Measurements from ENCODE around the gene SUCLA2.

SUCLA2 gene

DNA sequence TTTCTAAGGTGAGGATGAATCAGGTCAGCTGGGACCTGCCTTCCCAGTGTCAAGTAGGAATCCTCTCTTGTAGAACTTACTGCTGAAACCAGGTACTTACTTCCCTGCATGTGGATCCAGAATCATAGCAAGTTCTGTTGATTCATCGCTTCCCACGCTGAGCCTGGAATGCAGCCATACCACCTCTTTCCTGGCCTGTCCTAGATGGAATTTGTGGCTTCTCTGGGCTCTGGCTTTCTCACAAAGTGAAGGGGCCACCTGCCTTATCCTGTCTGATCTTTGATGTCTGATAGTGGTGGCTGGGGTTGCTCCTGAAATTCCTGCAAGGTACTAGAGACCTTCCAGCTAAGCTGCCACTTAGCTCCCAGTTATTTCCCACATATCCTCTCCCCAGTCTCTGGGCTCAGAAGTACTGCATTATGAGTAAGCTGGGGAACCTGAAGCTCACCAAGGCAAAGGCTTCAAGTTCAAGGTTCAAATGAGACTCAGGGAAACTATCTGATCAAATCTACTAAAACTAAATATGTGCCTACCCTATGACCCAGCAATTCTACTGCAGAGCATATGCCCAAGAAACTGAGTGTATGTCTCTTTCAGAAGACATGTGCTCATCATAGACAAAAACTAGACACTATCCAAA lies 103.5 kb downstream of the SUCLA2 start:
- no peak for FAIRE-seq

DNA sequence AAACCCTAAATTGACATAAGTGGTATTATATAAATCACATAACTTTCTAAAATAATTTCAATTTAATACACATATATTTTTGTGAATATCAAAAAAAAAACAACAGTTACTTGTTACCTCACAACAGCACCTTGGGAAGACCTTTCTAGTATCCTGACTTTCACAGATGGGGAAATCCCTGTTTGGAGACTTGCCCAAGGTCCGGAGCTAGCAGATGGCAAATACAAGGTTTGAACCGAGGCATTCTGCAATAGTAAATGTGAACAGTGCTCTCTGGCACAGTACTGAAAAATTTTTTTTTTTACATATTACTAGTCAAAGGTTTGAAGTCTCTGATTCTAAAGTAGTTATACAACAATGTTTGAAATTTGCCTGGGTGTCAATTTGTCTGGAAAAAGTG lies 104.5 kb downstream of the SUCLA2 start:
- no peak for TF ChIP-seq TAF1 (IDR thresholded peaks at IDR 0.05; ENCODE audit: borderline replicate concordance, low read depth, low read length)
- TF ChIP-seq POLR2AphosphoS5 (IDR thresholded peaks at IDR 0.05; ENCODE audit: low read depth, low read length) = no peak
- TF ChIP-seq POLR2A (IDR thresholded peaks at IDR 0.05; ENCODE audit: low read depth, low read length) = no peak
- DNase-seq (ENCODE audit: insufficient read length) = no peak
- no peak for FAIRE-seq

More for the DNA sequence above, 103.5 kb downstream of the SUCLA2 start:
- no peak for DNase-seq (ENCODE audit: insufficient read length)
- TF ChIP-seq TAF1 (IDR thresholded peaks at IDR 0.05; ENCODE audit: borderline replicate concordance, low read depth, low read length) (no peak), POLR2A (IDR thresholded peaks at IDR 0.05; ENCODE audit: low read depth, low read length) (no peak), POLR2AphosphoS5 (IDR thresholded peaks at IDR 0.05; ENCODE audit: low read depth, low read length) (no peak)

DNA sequence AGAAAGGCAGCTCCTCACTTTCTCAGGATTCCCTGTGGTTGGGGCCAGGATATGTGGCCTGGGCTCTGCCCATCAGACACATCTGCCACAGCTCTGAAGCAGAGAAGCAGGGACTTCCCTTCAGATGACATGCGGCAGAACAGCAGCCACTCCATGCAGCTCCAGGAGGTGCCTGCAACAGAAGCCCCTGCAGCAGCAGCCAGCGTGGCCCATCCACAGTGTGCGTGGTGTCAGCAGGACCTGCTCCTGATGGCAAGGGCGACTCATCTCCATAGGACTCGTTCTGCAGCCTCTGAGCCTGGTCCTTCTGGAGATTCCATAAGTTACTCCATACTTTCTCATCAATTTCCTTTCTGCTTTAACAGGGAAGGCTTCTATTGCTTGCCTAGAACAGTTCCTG lies 105.0 kb downstream of the SUCLA2 start:
- DNase-seq (ENCODE audit: insufficient read length) (no peak), FAIRE-seq (no peak)
- TF ChIP-seq TAF1 (IDR thresholded peaks at IDR 0.05; ENCODE audit: borderline replicate concordance, low read depth, low read length) (no peak), POLR2A (IDR thresholded peaks at IDR 0.05; ENCODE audit: low read depth, low read length) (no peak), POLR2AphosphoS5 (IDR thresholded peaks at IDR 0.05; ENCODE audit: low read depth, low read length) (no peak)

DNA sequence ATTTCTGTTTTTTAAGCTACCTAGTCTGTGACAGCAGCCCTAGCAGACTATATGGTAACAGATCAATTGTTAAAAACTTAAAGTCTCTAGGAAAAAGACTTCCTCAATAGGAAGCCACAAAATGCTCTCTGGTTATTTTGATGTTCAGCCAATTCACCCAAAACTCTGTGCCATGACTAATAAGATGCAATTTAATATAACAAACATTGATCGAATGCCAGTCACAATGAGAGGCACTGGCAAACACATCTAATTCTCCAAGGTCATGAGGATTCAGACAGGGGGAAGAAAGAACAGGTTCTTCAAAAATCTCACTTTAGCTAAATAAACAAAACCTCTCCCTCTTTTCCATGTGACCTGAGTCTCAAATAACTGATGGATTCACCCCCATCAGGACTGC lies 107.5 kb downstream of the SUCLA2 start:
- FAIRE-seq (no peak), DNase-seq (ENCODE audit: insufficient read length) (no peak)
- TF ChIP-seq POLR2A (IDR thresholded peaks at IDR 0.05; ENCODE audit: low read depth, low read length) (no peak), TAF1 (IDR thresholded peaks at IDR 0.05; ENCODE audit: borderline replicate concordance, low read depth, low read length) (no peak)
